HG03558 (cell line): ENCODE measurements around the gene ZNF613.
"Not testable (repeated sequence)": the region's sequence is repeated elsewhere in the genome, so short reads cannot be mapped to it uniquely, and the experiment has no call there.

Source experiments
- ATAC-seq: cut with Tn5 transposase; IDR thresholded peaks from one replicate; pipeline ENCODE4 v1.9.1; 2021; ENCODE audit warnings: moderate number of reproducible peaks; ENCODE audit not compliant: unreplicated experiment; ENCODE audit errors: extremely low read depth

Gene ZNF613

GRCh38 chr19:51931921-51932320, 4.6 kb downstream of the ZNF613 start:
- no peak for ATAC-seq

GRCh38 chr19:51938936-51939335, 11.7 kb downstream of the ZNF613 start:
- no peak for ATAC-seq

- ATAC-seq: no peak
These were observed 17.7 kb downstream of the ZNF613 start for GRCh38 chr19:51944798-51945552.

GRCh38 chr19:51946602-51947001, 19.3 kb downstream of the ZNF613 start:
- no peak for ATAC-seq

- no peak for ATAC-seq
These were observed 21.7 kb downstream of the ZNF613 start for GRCh38 chr19:51948975-51949374.

- not testable (repeated sequence) for ATAC-seq
These were observed 30.6 kb downstream of the ZNF613 start for GRCh38 chr19:51957846-51958245.

GRCh38 chr19:51959791-51960190, 32.5 kb downstream of the ZNF613 start:
- no peak for ATAC-seq

- not testable (repeated sequence) for ATAC-seq
These were observed 33.5 kb downstream of the ZNF613 start for GRCh38 chr19:51960621-51961233.

- no peak for ATAC-seq
These were observed 38.3 kb downstream of the ZNF613 start for GRCh38 chr19:51965583-51965982.

GRCh38 chr19:51970718-51971117, 43.4 kb downstream of the ZNF613 start:
- ATAC-seq: no peak

- ATAC-seq: no peak
These were observed 44.4 kb downstream of the ZNF613 start for GRCh38 chr19:51971624-51972023.

- not testable (repeated sequence) for ATAC-seq
These were observed 48.5 kb downstream of the ZNF613 start for GRCh38 chr19:51975787-51976186.

GRCh38 chr19:51976852-51977251, 49.6 kb downstream of the ZNF613 start:
- ATAC-seq: no peak

GRCh38 chr19:51977346-51977745, 50.1 kb downstream of the ZNF613 start:
- ATAC-seq: no peak

GRCh38 chr19:51978882-51979281, 51.6 kb downstream of the ZNF613 start:
- ATAC-seq: no peak

- no peak for ATAC-seq
These were observed 53.0 kb downstream of the ZNF613 start for GRCh38 chr19:51980116-51980736.

- not testable (repeated sequence) for ATAC-seq
These were observed 53.7 kb downstream of the ZNF613 start for GRCh38 chr19:51980926-51981325.

- ATAC-seq: no peak
These were observed 56.1 kb downstream of the ZNF613 start for GRCh38 chr19:51983361-51983760.

- ATAC-seq: no peak
These were observed 59.3 kb downstream of the ZNF613 start, which contains the start of gene ZNF350 for GRCh38 chr19:51986309-51987291. ZNF350 (minus strand) TSS chr19:51986840; CDS start chr19:51974360, 12,480 bp downstream.

- ATAC-seq: no peak
These were observed 66.2 kb downstream of the ZNF613 start for GRCh38 chr19:51993422-51993821.
